ENCODE data around the gene PREX1. TPM values are rescaled to one million over a fixed set of nuclear protein-coding genes. Genes with fewer than 3 reads are reported as not detected.

The PREX1 gene
- total RNA-seq, 1 experiment from 2014 or later: not detected

- Mint-ChIP-seq H3K9me3 (ENCODE audit: unreplicated experiment) (no peaks in the 10 kb centered on the region), H3K27ac (ENCODE audit: low read depth, unreplicated experiment) (no peak overlapping the region), H3K27me3 (ENCODE audit: insufficient read depth, unreplicated experiment) (peaks cover 49% of the 10 kb centered on the region), H3K4me1 (ENCODE audit: insufficient read depth, unreplicated experiment) (no peaks in the 10 kb centered on the region), H3K36me3 (ENCODE audit: insufficient read depth, unreplicated experiment) (peaks cover 5% of the 10 kb centered on the region), H3K4me3 (ENCODE audit: unreplicated experiment) (no peak overlapping the region)
- intact Hi-C loops (cut with micrococcal nuclease): no loop called here
- BruUV-seq (replicated peaks): no TSS peak
- CTCF ChIA-PET: interaction anchor here (1.1 to 4.6 kb wide), 3 partner anchors 11 to 237 kb away, joined by 4 to 16 read pairs (median 8); no protein-coding TSS in a partner anchor
- TF ChIP-seq CTCF (IDR thresholded peaks at IDR 0.05; ENCODE audit: unreplicated experiment): no peak
- POLR2A ChIA-PET: interaction anchor here (0.9 kb wide), 1 partner anchor 30 kb away, joined by 3 read pairs; no protein-coding TSS in a partner anchor
- no peak for DNase-seq (ENCODE audit: unreplicated experiment)
Observed at GRCh38 chr20:48668451-48668946, 159.3 kb downstream of the PREX1 start.

GRCh38 chr20:48667889-48668413, 159.8 kb downstream of the PREX1 start:
- no peak overlapping the region for H3K27ac Mint-ChIP-seq (ENCODE audit: low read depth, unreplicated experiment)
- H3K36me3 Mint-ChIP-seq (ENCODE audit: insufficient read depth, unreplicated experiment): no peaks in the 10 kb centered on the region
- DNase-seq (ENCODE audit: unreplicated experiment): no peak
- no peaks in the 10 kb centered on the region for H3K4me1 Mint-ChIP-seq (ENCODE audit: insufficient read depth, unreplicated experiment)
- H3K27me3 Mint-ChIP-seq (ENCODE audit: insufficient read depth, unreplicated experiment): peaks cover 43% of the 10 kb centered on the region
- POLR2A ChIA-PET: interaction anchor here (0.9 kb wide), 1 partner anchor 30 kb away, joined by 3 read pairs; no protein-coding TSS in a partner anchor
- no peak overlapping the region for H3K4me3 Mint-ChIP-seq (ENCODE audit: unreplicated experiment)
- no TSS peak for BruUV-seq (replicated peaks)
- no peak for TF ChIP-seq CTCF (IDR thresholded peaks at IDR 0.05; ENCODE audit: unreplicated experiment)
- CTCF ChIA-PET: interaction anchor here (2.6 to 4.6 kb wide), 2 partner anchors 11 to 237 kb away, joined by 15 to 16 read pairs; no protein-coding TSS in a partner anchor
- H3K9me3 Mint-ChIP-seq (ENCODE audit: unreplicated experiment): no peaks in the 10 kb centered on the region
- intact Hi-C loops (cut with micrococcal nuclease): no loop called here

GRCh38 chr20:48667481-48667880, 160.3 kb downstream of the PREX1 start:
- no peak for TF ChIP-seq CTCF (IDR thresholded peaks at IDR 0.05; ENCODE audit: unreplicated experiment)

GRCh38 chr20:48665785-48666184, 162.0 kb downstream of the PREX1 start:
- no peak for TF ChIP-seq CTCF (IDR thresholded peaks at IDR 0.05; ENCODE audit: unreplicated experiment)
- Mint-ChIP-seq H3K36me3 (ENCODE audit: insufficient read depth, unreplicated experiment) (no peaks in the 10 kb centered on the region), H3K4me3 (ENCODE audit: unreplicated experiment) (no peak overlapping the region)

More at GRCh38 chr20:48667481-48667880, 160.3 kb downstream of the PREX1 start:
- no peaks in the 10 kb centered on the region for H3K9me3 Mint-ChIP-seq (ENCODE audit: unreplicated experiment)
- no peak overlapping the region for H3K27ac Mint-ChIP-seq (ENCODE audit: low read depth, unreplicated experiment)
- H3K36me3 Mint-ChIP-seq (ENCODE audit: insufficient read depth, unreplicated experiment): no peaks in the 10 kb centered on the region
- POLR2A ChIA-PET: interaction anchor here (0.7 kb wide), 2 partner anchors 19 to 976 kb away, joined by 3 read pairs; no protein-coding TSS in a partner anchor
- no TSS peak for BruUV-seq (replicated peaks)
- CTCF ChIA-PET: interaction anchor here (2.6 to 4.6 kb wide), 2 partner anchors 10 to 238 kb away, joined by 15 to 16 read pairs; no protein-coding TSS in a partner anchor
- no peak overlapping the region for H3K4me3 Mint-ChIP-seq (ENCODE audit: unreplicated experiment)
- intact Hi-C loops (cut with micrococcal nuclease): no loop called here
- no peaks in the 10 kb centered on the region for H3K4me1 Mint-ChIP-seq (ENCODE audit: insufficient read depth, unreplicated experiment)
- H3K27me3 Mint-ChIP-seq (ENCODE audit: insufficient read depth, unreplicated experiment): peaks cover 39% of the 10 kb centered on the region
- DNase-seq (ENCODE audit: unreplicated experiment): no peak

More at GRCh38 chr20:48665785-48666184, 162.0 kb downstream of the PREX1 start:
- Mint-ChIP-seq H3K27me3 (ENCODE audit: insufficient read depth, unreplicated experiment) (peaks cover 22% of the 10 kb centered on the region), H3K27ac (ENCODE audit: low read depth, unreplicated experiment) (no peak overlapping the region), H3K4me1 (ENCODE audit: insufficient read depth, unreplicated experiment) (no peaks in the 10 kb centered on the region), H3K9me3 (ENCODE audit: unreplicated experiment) (no peaks in the 10 kb centered on the region)
- no TSS peak for BruUV-seq (replicated peaks)
- intact Hi-C loops (cut with micrococcal nuclease): no loop called here
- POLR2A ChIA-PET: no interaction called here
- DNase-seq (ENCODE audit: unreplicated experiment): no peak
- CTCF ChIA-PET: interaction anchor here (2.6 to 4.6 kb wide), 2 partner anchors 9 to 239 kb away, joined by 15 to 16 read pairs; no protein-coding TSS in a partner anchor
